SKM-1 treated with dmso at 0.1 percent for 144 hours (cell line): ENCODE measurements around the gene FOXR1.

ENCODE experiments used
- DNase-seq: peaks from one replicate; lab custom pipeline; 2025; ENCODE audit not compliant: unreplicated experiment; lab: John Stamatoyannopoulos, UW

Gene FOXR1, protein sequence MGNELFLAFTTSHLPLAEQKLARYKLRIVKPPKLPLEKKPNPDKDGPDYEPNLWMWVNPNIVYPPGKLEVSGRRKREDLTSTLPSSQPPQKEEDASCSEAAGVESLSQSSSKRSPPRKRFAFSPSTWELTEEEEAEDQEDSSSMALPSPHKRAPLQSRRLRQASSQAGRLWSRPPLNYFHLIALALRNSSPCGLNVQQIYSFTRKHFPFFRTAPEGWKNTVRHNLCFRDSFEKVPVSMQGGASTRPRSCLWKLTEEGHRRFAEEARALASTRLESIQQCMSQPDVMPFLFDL

GRCh38 chr11:118971646-118972045 is at the start of gene FOXR1:
TSS of gene FOXR1 (plus strand) at chr11:118971761. CDS start at chr11:118971932, 171 bp downstream.
- no peak for DNase-seq

DNA sequence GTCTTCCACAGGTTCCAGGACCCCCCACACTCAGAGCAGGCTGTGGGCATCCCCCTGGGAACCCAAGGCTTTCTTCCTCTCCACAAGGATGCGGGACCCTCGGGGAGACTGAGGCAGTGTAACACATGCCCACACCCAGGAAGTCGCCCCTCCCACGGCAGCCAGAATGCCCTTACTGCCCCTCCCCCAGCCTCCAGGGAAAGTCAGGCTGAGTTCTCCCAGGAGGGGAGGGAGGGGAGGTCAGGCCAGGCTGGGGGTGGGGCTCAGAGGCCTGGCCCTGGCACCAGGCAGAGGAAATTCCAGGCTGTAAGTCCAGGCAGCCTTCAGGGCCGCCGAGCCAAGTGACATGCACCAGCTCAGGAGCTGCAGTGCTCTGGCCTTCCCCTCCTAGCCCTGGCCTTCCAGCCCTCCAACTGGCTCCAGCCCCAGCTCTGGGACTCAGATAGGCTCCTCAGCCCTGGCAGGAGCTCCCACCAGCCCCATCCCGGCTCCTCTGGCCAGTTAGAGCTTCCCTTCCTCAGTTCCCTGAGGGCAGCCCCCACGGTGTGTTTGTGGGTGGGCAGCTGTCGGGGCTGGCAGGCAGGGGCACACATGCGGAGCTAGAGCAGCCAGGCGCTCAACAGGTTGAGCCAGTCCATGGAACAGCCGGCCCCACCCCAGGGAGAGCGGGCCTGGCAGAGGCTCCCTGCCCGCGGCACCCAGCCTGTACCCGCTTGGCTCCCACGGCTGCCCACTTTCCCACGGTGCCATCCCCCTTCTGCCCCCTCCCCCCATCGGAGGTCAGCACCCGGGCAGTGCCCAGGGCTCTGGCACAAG is 49.4 kb upstream of the FOXR1 start:
- DNase-seq: no peak

DNA sequence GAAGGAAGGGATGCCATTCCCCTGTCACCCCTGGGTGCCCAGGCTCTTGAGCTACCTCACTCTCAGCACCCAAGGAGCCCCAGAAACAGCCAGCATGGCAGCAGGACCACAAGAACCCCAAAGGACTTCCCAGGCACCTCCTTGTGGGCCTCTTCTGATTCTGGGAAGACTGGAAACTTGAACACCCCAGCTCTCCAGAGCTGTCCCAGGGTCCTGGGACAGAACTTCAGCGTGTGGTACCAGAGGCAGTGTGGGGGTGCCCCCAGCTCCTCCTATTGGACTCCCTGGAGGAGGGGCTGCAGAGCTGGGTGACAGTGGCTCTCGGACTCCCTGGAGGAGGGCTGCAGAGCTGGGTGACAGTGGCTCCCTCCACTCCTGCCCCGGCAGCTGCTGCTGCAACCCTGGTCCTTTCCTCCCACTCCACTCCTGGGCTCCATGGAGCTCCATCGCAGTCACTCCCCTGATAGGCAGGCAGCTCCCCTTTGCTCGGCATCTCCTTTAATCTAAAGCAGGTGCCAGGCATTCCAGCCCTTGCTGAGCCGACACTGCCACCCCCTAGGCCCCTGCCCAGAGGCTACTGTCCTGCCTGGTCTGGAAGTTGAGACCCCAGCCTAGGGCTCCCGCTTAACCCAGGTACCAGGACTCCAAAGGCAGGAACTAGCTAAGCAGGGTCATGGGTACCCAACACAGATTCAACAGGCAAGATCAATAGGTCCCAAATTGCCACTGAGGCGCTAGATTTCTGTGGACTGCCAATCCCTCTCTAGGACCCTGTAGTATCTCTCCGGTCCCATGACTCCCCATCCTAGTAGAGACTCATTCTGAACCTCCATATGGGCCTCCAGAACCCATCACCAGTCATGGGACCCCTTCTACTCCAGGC is 48.6 kb upstream of the FOXR1 start:
- no peak for DNase-seq

DNA sequence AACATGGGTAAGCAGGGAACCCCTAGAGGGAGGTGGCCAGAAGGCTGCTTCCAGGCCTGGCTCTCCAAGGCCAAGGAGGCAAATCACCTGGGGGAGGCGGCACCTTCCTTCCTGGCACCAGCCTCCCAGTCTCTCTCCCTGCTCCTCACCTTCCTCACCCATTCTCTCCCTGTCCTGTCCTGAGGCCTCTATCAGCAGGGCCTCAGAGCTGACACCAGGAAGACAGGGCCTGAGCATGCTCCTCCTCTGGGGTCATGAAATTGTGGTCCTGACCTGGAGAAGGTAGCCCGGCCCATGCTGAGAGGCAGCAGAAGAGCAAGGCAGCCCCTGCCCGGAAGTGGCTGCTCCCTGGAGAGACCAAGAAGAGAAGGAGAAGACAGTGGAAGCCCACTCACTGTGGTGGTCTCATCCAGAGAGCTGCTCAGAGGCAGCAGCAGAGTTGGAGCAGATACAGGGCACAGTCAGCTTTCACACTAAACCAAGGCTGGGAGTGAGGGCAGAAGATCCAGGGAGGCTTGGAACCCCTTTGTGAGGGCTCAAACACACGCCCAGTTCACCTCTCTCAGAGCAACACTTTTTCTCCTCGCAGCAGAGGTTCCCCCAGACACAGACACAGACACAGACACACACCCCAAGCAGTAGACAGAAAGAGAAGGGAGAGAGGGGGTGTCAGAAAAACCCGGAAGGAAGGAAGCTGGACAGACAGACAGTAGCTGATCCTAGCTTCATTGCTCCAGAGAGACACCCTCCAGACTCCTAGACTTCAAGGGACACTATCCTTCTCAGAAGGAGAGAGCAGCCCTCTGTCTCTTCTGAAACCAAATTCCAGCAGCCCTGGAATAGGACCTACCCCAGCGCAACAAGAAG is 47.6 kb upstream of the FOXR1 start:
- no peak for DNase-seq

DNA sequence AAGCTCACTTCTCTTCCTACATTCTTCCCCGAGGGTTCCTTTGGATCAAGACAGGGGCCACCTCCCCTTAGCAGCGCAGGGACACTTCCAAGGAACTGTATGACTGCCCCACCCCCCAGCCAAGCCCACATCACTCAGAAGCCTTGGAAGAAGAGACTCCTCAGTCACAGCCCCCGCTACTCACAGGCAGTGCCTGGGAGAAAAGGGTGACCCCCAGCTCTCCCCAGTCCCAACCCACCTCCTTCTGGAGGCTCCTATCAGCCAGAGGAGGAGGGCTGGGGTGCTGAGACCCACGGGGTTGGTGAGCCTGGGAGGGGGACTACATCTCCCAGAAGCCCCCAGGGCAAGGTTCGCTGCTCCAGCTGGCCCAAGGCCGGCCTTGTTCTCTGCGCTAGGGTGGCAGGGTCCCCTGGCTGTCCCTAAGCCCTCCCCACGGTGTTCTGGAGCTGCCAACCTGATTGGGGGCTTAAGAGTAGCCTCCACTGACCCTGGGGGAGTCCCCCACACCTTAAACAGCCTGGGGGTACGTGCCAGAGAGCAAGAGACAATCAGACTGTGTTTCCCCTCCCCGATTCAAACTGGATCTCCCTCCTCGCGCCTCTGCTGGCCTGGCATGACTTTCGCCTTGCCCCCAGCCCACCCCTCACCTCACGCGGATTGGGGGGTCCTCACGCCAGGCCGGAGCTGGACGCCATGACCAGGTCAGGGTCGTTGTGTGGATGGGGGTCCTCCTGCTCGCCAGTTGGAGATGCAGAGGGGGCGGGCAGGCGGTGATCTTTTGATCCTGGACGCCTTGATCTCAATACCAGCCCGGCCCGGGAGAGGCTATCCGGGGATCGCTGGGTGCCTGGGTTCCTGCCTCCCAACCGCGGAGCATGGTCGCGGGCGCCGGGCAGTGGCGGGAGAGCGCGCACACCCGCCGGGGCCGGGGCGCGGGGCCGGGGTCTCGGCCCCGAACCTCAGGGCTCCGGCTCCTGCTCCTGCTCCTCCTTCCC is 46.7 kb upstream of the FOXR1 start:
- DNase-seq: no peak

- DNase-seq: no peak
Observed at GRCh38 chr11:118927554-118928100, 43.9 kb upstream of the FOXR1 start.

GRCh38 chr11:118928101-118928869 is 43.3 kb upstream of the FOXR1 start:
- DNase-seq: peak; percentile 83

DNA sequence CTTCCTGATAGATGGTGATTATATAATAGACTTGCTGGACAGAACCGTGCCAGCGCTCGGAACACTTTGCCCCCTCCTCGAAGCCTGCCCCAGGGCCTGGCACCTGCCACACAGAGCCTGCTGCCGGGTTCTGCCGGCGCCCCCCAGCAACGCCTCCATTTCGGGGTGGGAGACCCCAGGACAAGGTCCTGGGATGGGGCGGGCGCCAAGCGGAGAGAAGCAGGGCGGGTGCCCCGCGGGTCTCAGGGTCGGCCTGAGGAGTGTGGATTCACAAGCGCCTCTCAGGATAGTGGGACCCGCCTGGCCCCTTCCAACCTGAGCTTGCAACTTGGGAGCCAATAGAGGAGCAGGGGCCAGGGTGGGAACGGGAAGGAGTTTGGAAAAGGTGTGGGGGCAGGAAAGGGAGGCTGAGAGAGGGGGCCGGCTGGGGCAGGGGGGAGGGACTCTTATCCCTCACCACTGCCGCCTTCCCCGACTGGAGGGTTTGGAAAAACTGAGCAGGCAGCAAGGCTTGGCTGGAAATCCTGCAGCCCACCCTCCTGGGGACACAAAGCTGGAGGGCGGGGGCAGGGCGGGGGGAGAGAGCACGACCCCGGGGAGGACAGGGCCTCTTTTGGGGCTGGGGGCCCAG is 42.6 kb upstream of the FOXR1 start:
- DNase-seq: peak; percentile 60

DNA sequence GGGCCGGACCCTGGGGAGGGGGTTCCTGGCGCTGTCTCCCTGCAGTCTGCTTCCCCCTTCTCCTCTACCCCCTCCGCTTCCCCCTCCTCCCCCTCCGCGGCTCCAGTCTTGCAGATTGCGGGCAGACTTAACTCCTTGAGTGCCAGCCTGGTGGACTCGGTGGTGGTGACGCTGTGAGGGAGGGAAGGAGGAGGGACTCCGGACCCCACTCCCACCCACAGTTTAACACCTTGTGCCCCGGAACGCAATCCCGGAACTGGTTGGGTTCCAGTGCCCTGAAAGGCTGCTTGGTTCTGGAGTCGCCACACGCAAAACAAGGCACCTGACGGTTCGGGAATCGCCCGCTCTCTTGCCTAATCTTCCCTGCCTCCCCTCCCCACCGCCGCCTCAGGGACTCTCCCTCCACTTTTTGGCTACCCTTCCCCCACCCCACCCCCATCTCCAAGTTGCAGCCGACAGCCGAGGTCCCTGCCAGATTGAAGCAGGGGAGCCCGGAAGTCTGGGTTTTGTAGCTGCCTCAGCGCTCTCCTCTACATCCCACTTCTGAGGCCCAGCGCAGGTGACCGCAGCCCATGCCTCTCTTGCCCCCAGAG is 42.0 kb upstream of the FOXR1 start:
- DNase-seq: peak; percentile 88

DNA sequence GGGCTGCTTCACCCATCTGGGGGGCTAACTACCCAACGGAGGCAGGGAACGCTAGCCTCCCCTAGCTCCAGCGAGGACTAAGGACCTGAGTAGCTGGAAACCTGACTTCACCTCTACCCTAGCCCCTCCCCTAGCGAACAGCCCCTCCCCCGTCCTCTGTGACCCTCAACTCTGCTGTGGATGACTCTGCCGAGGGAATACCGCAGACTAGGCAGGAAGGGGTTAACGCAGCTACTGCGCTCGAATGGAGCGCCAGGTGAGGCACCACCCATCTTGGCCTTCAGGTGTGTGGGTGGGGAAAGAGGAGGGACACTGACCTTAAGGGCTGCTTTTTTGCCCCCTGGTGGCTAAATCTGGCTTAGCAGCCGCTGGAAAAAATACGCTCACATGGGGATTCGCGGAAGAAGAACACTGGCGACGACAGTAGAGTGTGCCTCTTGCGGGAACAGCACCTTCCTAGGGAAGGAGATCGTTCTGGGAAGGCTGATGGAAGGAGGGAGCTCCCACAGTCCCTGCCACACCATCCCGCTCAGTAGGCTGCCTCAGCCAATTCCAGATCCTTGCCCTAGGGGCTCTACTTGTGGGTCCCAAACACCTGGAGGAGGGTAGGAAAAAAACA is 41.4 kb upstream of the FOXR1 start:
- peak; percentile 60 for DNase-seq

DNA sequence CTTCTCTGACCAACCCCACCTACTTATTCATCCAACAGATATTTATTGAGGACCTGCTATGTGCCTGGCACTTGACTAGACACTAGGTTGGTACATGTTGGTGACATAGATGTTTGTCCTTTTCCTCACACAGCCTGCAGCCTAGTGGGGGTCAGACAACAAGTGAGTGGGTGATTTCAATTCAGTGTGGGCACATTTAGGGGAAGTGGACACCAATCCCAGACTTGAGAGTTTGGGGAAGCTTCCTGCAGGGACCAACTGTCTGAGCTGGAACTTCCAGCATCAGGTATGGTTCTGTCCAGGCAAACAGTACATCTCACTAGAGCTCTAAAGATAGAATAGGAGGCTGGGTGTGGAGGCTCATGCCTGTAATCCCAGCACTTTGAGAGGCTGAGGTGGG is 40.0 kb upstream of the FOXR1 start:
- DNase-seq: no peak

- no peak for DNase-seq
Observed at GRCh38 chr11:118933486-118933885, 38.1 kb upstream of the FOXR1 start.

DNA sequence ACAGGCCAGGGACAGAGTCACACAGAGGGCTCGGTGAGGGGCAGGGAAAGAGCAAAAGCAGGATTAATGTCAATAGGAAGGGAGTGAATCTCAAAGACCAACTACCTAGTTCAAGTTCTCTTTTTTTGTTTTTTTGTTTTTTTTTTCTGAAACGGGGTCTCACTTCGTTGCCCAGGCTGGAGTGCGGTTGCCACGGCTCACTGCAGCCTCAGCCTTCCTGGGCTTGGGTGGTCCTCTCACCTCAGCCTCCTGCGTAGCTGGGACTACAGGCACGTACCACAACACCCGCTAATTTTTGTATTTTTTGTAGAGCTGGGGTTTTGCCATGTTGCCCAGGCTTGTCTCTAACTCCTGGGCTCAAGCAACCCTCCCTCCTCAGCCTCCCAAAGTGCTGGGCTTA is 36.2 kb upstream of the FOXR1 start:
- no peak for DNase-seq

GRCh38 chr11:118938491-118939403 is 32.8 kb upstream of the FOXR1 start:
- DNase-seq: no peak

GRCh38 chr11:118939404-118939915 is 32.1 kb upstream of the FOXR1 start:
- DNase-seq: no peak
